HFFc6 (cell line): ENCODE results near the gene BMP10. TPM values are rescaled to one million over a fixed set of nuclear protein-coding genes. Genes with fewer than 3 reads are reported as not detected.

Source experiments
- DNase-seq: peaks from one replicate; pipeline ENCODE4 v3.0.0-alpha.2; 2018
- H3K27ac Mint-ChIP-seq: 2 replicates; pipeline ENCODE4 v1.8.0; 2020; ENCODE audit warnings: mild to moderate bottlenecking, mixed read lengths
- H3K27me3 Mint-ChIP-seq: 2 replicates; pipeline ENCODE4 v1.8.0; 2021; ENCODE audit warnings: mild to moderate bottlenecking, moderate library complexity, mixed read lengths; ENCODE audit not compliant: insufficient read depth
- H3K36me3 Mint-ChIP-seq: 2 replicates; pipeline ENCODE4 v1.8.0; 2021; ENCODE audit warnings: low read depth, mixed read lengths
- H3K4me1 Mint-ChIP-seq: 2 replicates; pipeline ENCODE4 v1.8.0; 2020; ENCODE audit warnings: low read depth, mixed read lengths
- H3K4me3 Mint-ChIP-seq: 2 replicates; pipeline ENCODE4 v1.8.0; 2020; ENCODE audit warnings: mild to moderate bottlenecking, moderate library complexity, mixed read lengths
- H3K9me3 Mint-ChIP-seq: 2 replicates; pipeline ENCODE4 v1.8.0; 2020; ENCODE audit warnings: mild to moderate bottlenecking, mixed read lengths
- CTCF ChIP-seq: fragments of 200-600 bp; sonication (generic); IDR thresholded peaks from 2 replicates; pipeline ENCODE4 v1.5.0; 2021; ENCODE audit warnings: antibody characterized with exemption, mild to moderate bottlenecking
- total RNA-seq, 6 experiments: library from RNA; stranded (reverse); fragmentation: NEBNext Ultra II Directional; extraction: Animal tissue kit (Norgen Biotek cat#: 25700); gene quantifications; 2 replicates in 1 of 6; 3 replicates in 5 of 6; pipeline ENCODE4 v1.2.3, GENCODE V29; 2021

The BMP10 gene
- total RNA-seq, 6 experiments from 2014 or later: not detected

GRCh38 chr2:68857202-68857845, 13.9 kb downstream of the BMP10 start:
- Mint-ChIP-seq H3K9me3 (no peaks in the 10 kb centered on the region), H3K27me3 (peaks cover 17% of the 10 kb centered on the region), H3K36me3 (no peaks in the 10 kb centered on the region), H3K4me3 (no peak overlapping the region), H3K27ac (no peak overlapping the region), H3K4me1 (peaks cover 12% of the 10 kb centered on the region)
- no peak for DNase-seq
- no peak for TF ChIP-seq CTCF

- H3K4me3 Mint-ChIP-seq: no peak overlapping the region
- no peaks in the 10 kb centered on the region for H3K9me3 Mint-ChIP-seq
- H3K36me3 Mint-ChIP-seq: no peaks in the 10 kb centered on the region
- no peak for DNase-seq
- no peak for TF ChIP-seq CTCF
- peaks cover 19% of the 10 kb centered on the region for H3K27me3 Mint-ChIP-seq
- H3K27ac Mint-ChIP-seq: no peak overlapping the region
- peaks cover 12% of the 10 kb centered on the region for H3K4me1 Mint-ChIP-seq
These were observed 15.6 kb downstream of the BMP10 start for GRCh38 chr2:68855550-68855949.

GRCh38 chr2:68854476-68854875, 16.7 kb downstream of the BMP10 start:
- Mint-ChIP-seq H3K27ac (no peak overlapping the region), H3K27me3 (peaks cover 22% of the 10 kb centered on the region)
- TF ChIP-seq CTCF: no peak

GRCh38 chr2:68853915-68854314, 17.3 kb downstream of the BMP10 start:
- Mint-ChIP-seq H3K27ac (no peak overlapping the region), H3K27me3 (peaks cover 26% of the 10 kb centered on the region), H3K4me1 (peaks cover 18% of the 10 kb centered on the region), H3K36me3 (no peaks in the 10 kb centered on the region), H3K9me3 (no peaks in the 10 kb centered on the region), H3K4me3 (no peak overlapping the region)
- DNase-seq: no peak
- no peak for TF ChIP-seq CTCF

More at GRCh38 chr2:68854476-68854875, 16.7 kb downstream of the BMP10 start:
- H3K9me3 Mint-ChIP-seq: no peaks in the 10 kb centered on the region
- H3K4me3 Mint-ChIP-seq: no peak overlapping the region
- H3K36me3 Mint-ChIP-seq: no peaks in the 10 kb centered on the region
- peaks cover 16% of the 10 kb centered on the region for H3K4me1 Mint-ChIP-seq
- DNase-seq: no peak

GRCh38 chr2:68853035-68853434, 18.2 kb downstream of the BMP10 start:
- no peak for DNase-seq
- no peak overlapping the region for H3K27ac Mint-ChIP-seq

More at GRCh38 chr2:68853035-68853434, 18.2 kb downstream of the BMP10 start:
- no peak for TF ChIP-seq CTCF
- H3K27me3 Mint-ChIP-seq: peaks cover 28% of the 10 kb centered on the region
- peaks cover 13% of the 10 kb centered on the region for H3K4me1 Mint-ChIP-seq
- no peaks in the 10 kb centered on the region for H3K9me3 Mint-ChIP-seq
- no peaks in the 10 kb centered on the region for H3K36me3 Mint-ChIP-seq
- no peak overlapping the region for H3K4me3 Mint-ChIP-seq
